ENCODE results near the gene SPIN2A.
"Not testable (repeated sequence)": the region's sequence is repeated elsewhere in the genome, so short reads cannot be mapped to it uniquely, and the experiment has no call there.

GRCh38 chrX:57136589-57136988 is 608 bp downstream of the SPIN2A start:
- not testable (repeated sequence) for TF ChIP-seq CTCF (IDR thresholded peaks at IDR 0.05 in 8 of 11, conservative IDR thresholded peaks at IDR 0.05 in 3 of 11); POLR2A (IDR thresholded peaks at IDR 0.05); POLR2AphosphoS5 (IDR thresholded peaks at IDR 0.05)
